Fibroblast of mammary gland (primary cell): ENCODE results near the gene EMX1.

Experiments used
- DNase-seq: peaks from one replicate; pipeline ENCODE4 v3.0.0-alpha.2; 2010; ENCODE audit warnings: low read depth
- H3K4me3 ChIP-seq: 2 replicates; pipeline ENCODE4 v1.5.1; 2011; ENCODE audit warnings: low read depth, mild to moderate bottlenecking, low read length, moderate library complexity; ENCODE audit not compliant: control insufficient read depth
- TF ChIP-seq, protein P1 (sequence below): conservative IDR thresholded peaks from 2 replicates; pipeline ENCODE4 v1.5.1; 2011; ENCODE audit warnings: low read depth, low read length, inconsistent platforms; ENCODE audit not compliant: control insufficient read depth, insufficient read depth

EMX1 gene

DNA sequence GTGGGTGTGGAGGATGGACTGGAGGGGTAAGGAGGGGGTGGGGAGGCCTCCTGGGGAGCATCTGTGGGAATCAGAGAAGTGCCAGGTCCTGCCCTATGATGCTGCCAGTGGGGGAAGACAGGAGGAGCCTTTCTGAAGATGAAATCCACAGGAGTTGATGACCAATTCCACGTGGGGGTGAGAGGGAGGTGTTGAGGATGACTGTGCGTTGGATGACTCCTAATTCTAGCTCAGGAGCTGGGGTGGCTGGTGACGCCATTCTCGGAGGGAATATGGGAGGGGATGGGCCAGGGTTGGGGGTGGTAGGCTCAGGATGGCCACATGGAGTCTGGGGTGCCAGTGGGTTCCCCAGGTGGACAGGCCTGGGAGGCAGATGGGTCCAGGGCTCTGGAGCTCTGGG lies 32.3 kb downstream of the EMX1 start:
- no peak overlapping the region for H3K4me3 ChIP-seq
- TF ChIP-seq, protein P1, sequence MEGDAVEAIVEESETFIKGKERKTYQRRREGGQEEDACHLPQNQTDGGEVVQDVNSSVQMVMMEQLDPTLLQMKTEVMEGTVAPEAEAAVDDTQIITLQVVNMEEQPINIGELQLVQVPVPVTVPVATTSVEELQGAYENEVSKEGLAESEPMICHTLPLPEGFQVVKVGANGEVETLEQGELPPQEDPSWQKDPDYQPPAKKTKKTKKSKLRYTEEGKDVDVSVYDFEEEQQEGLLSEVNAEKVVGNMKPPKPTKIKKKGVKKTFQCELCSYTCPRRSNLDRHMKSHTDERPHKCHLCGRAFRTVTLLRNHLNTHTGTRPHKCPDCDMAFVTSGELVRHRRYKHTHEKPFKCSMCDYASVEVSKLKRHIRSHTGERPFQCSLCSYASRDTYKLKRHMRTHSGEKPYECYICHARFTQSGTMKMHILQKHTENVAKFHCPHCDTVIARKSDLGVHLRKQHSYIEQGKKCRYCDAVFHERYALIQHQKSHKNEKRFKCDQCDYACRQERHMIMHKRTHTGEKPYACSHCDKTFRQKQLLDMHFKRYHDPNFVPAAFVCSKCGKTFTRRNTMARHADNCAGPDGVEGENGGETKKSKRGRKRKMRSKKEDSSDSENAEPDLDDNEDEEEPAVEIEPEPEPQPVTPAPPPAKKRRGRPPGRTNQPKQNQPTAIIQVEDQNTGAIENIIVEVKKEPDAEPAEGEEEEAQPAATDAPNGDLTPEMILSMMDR = no peak
- peak; percentile 29 for DNase-seq

DNA sequence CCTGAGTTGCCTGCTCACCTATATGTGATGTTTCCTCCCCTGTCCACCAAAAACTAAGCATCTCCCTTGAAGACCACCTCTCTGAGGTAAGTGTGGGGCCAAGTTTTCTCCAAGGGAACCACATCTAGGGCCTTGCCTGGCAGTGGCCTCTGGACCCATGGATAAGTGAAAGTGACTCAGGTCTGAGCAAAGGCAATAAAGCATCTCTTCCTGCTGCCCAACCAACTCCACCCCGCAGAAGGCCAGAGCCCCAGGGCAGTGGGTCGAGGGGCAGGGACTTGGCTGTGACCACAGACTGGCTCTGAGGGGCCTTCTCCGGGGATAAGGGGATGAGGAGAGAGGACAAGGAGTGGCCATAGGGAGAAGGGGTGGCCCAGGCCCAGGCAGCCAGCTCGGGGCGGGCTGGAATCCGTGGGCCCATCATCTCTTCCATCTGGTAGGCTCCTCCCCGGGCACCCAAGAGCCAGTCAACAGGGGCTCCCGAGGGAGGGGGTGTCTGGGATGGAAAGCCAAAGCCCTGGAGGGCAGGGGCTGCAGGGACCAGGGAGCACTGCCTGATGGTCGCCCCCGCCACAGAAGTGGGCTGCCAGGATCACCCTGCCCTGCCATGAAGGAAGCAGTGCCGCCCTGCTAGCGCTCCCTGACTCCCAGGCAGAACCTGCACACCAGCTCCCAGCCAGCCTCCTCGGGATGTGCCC lies 33.4 kb downstream of the EMX1 start:
- TF ChIP-seq, protein P1 = no peak

DNA sequence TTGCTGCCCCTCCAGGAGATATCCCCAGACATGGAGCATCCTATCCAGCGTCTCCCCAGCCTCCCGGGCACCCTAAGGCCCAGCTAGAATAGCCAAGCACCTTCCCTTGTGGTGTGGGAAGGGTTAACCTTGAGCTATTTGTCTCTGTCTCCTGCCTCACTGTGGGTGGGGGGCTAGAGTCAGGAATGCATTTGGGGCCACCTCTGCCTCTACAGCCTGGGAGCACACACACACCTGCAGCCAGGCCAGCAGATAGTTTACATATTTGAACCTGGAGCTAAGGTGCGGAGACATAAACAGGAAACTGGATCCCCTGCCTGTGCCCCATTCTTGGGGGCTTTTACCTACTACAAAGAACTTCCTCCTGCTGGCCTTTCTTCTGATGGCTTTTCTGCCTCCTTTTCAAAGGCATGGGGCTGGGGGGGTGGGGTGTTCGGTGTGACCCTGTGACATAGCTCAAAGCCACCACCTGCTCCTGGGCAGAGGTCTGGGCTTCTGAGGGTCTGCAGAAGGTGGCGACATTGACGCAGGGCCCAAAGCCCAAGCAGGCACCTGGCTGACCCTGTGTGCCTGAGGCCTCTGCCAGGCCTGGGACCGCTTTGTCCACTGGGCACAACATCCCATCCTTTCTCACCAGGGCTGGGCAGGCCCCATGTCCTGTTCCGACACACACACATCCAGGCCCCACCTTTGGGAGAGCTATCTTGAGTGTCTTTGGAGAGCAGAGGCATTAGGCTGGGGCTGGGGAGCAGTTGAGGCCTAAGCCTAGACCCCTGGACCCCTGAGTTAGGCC lies 34.2 kb downstream of the EMX1 start:
- H3K4me3 ChIP-seq = no peak overlapping the region
- no peak for DNase-seq
- TF ChIP-seq, protein P1 = no peak

More for the DNA sequence above, 33.4 kb downstream of the EMX1 start:
- no peak for DNase-seq
- H3K4me3 ChIP-seq = no peak overlapping the region

DNA sequence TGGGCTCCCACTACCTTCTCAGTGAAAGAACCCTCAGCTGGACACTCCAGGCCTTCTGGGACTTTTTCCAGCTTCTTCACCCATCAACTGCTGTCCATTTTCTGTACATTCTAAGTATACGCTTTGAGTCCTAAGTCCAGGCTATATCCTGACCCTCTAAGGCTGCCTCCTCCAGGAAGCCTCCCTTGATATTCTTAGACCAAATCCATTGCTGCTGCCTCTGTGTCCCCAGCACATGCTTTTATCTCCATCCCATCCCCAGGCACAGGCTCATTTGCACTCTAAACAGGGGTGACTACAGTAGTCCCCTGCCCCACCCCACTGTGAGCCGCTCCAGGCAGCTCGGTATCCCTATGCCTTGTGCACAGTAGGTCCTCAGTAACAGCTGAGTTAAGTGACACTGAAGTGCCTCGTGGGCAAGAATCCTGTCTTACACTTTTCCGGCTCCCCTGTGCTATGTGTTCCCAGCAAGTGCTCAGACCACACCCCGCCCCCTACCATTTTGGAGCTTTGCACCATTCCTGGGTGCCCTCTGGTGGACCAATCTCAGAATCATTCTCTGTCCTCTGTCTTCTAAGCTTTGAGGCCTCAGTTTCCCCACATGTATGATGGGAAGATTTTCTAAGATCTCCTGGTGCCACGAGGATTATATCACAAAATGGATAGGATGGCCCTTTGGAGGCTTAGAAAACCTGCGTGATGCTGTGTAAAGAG lies 34.9 kb downstream of the EMX1 start:
- no peak for DNase-seq
- TF ChIP-seq, protein P1 = peak; percentile 4
- H3K4me3 ChIP-seq = no peak overlapping the region

DNA sequence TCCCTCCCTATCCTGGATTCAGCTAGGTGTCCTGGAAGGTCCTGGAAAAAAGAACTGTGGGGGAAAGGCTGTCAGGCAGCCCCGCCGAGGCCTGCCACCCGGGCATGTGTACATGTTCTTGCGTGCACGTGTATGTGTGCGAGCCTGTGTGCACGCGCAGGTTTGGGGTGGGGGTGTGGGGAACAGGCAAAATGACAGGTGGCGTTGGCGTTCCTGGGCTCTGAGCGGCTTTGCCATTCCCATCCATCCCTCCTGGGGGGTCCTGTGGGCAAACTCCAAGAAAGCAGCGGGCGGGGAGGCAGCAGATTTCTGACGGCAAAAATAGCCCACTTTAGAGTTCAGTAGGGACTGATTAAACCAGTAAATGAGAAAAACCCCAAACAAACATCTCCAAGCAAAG lies 35.6 kb downstream of the EMX1 start:
- H3K4me3 ChIP-seq = no peak overlapping the region
- DNase-seq = no peak
- TF ChIP-seq, protein P1 = no peak

DNA sequence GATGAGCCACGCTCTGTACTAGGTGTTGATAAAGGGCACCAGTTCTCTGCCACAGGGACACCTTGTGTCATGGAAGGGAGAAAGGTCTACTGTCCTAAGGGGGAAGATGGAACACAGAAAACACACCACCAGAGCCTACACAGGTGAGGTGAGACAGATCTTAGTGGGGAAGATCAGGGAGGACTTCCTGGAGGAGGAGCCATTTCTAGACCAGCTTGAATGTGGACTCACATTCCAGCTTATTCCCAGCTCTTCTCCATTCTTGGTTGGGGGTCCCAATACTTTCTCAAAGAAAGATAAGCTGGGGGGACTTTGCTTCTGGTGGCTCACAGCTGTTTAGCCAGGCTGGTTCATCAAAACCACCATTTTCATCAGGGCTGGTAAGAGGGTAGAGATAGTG lies 36.2 kb downstream of the EMX1 start:
- H3K4me3 ChIP-seq = no peak overlapping the region
- DNase-seq = no peak
- TF ChIP-seq, protein P1 = no peak
